Measurements from ENCODE around the gene MRTFB.

DNA sequence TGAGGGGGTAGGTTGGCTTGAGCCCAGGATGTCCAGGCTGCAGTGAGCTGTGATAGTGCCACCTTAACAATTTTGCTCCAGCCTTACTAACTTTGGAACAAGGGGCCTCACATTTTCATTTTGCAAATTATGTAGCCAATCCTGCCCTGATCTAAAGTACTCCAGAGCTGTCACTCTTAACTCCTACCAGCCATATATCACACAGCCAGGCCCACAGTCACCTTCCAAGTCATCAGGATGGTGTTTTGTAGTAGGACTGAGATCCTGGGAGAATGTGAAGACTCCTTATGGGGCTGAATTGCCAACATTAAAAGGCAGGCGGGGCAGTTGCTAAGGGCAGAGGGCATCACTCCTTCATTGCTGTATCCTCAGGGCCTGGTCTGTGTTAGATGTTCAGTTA is 243.0 kb downstream of the MRTFB start:
- no peak for TF ChIP-seq RARB (CRISPR knock-in tag; IDR thresholded peaks at IDR 0.05)
- no peak for TF ChIP-seq ZNF70 (CRISPR knock-in tag; IDR thresholded peaks at IDR 0.05)
- TF ChIP-seq ESRRG (CRISPR knock-in tag; IDR thresholded peaks at IDR 0.05): no peak
- TF ChIP-seq ZFP30 (CRISPR knock-in tag; IDR thresholded peaks at IDR 0.05): no peak
- TF ChIP-seq, protein P1, sequence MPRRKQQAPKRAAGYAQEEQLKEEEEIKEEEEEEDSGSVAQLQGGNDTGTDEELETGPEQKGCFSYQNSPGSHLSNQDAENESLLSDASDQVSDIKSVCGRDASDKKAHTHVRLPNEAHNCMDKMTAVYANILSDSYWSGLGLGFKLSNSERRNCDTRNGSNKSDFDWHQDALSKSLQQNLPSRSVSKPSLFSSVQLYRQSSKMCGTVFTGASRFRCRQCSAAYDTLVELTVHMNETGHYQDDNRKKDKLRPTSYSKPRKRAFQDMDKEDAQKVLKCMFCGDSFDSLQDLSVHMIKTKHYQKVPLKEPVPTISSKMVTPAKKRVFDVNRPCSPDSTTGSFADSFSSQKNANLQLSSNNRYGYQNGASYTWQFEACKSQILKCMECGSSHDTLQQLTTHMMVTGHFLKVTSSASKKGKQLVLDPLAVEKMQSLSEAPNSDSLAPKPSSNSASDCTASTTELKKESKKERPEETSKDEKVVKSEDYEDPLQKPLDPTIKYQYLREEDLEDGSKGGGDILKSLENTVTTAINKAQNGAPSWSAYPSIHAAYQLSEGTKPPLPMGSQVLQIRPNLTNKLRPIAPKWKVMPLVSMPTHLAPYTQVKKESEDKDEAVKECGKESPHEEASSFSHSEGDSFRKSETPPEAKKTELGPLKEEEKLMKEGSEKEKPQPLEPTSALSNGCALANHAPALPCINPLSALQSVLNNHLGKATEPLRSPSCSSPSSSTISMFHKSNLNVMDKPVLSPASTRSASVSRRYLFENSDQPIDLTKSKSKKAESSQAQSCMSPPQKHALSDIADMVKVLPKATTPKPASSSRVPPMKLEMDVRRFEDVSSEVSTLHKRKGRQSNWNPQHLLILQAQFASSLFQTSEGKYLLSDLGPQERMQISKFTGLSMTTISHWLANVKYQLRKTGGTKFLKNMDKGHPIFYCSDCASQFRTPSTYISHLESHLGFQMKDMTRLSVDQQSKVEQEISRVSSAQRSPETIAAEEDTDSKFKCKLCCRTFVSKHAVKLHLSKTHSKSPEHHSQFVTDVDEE (CRISPR knock-in tag; IDR thresholded peaks at IDR 0.05): no peak
- TF ChIP-seq PPARA (CRISPR knock-in tag; IDR thresholded peaks at IDR 0.05; ENCODE audit: borderline replicate concordance): no peak
- TF ChIP-seq, protein P2, sequence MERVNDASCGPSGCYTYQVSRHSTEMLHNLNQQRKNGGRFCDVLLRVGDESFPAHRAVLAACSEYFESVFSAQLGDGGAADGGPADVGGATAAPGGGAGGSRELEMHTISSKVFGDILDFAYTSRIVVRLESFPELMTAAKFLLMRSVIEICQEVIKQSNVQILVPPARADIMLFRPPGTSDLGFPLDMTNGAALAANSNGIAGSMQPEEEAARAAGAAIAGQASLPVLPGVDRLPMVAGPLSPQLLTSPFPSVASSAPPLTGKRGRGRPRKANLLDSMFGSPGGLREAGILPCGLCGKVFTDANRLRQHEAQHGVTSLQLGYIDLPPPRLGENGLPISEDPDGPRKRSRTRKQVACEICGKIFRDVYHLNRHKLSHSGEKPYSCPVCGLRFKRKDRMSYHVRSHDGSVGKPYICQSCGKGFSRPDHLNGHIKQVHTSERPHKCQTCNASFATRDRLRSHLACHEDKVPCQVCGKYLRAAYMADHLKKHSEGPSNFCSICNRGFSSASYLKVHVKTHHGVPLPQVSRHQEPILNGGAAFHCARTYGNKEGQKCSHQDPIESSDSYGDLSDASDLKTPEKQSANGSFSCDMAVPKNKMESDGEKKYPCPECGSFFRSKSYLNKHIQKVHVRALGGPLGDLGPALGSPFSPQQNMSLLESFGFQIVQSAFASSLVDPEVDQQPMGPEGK (CRISPR knock-in tag; IDR thresholded peaks at IDR 0.05; ENCODE audit: borderline replicate concordance): no peak
- TF ChIP-seq ISL1 (CRISPR knock-in tag; IDR thresholded peaks at IDR 0.05): no peak
- no peak for TF ChIP-seq ARNTL (CRISPR knock-in tag; IDR thresholded peaks at IDR 0.05; ENCODE audit: borderline replicate concordance, low read depth)
- TF ChIP-seq TOX (CRISPR knock-in tag; IDR thresholded peaks at IDR 0.05; ENCODE audit: borderline replicate concordance): no peak
- TF ChIP-seq ZFP3 (CRISPR knock-in tag; IDR thresholded peaks at IDR 0.05): no peak
